Esophagus muscularis mucosa (tissue), 4 donors: ENCODE results near the gene KRT73. TPM values are rescaled to one million over a fixed set of nuclear protein-coding genes. Genes with fewer than 3 reads are reported as not detected.

Experiments used
- DNase-seq: peaks from one replicate; pipeline ENCODE4 v3.0.0-alpha.2; 2017; ENCODE audit errors: extremely low spot score
- H3K27ac ChIP-seq, 4 donors: fragments of 200-600 bp; sonication (generic); replicated peaks in 1 of 4; 1 replicate in 3 of 4; 2 replicates in 1 of 4; pipeline ENCODE4 v1.5.1; 2016 to 2019; ENCODE audit warnings: mild to moderate bottlenecking in 1 of 4
- H3K27me3 ChIP-seq, 4 donors: fragments of 200-600 bp; sonication (generic); one replicate each; pipeline versions ENCODE4 v1.5.1 to v1.6.0; 2016 to 2019
- H3K36me3 ChIP-seq, 4 donors: fragments of 200-600 bp; sonication (generic); one replicate each; pipeline ENCODE4 v1.5.1; 2016 to 2019
- H3K4me1 ChIP-seq, 4 donors: fragments of 200-600 bp; sonication (generic); one replicate each; pipeline ENCODE4 v1.5.1; 2016 to 2019
- H3K4me3 ChIP-seq, 4 donors: fragments of 200-600 bp; sonication (generic); 1 replicate in 2 of 4; 2 replicates in 2 of 4; pipeline ENCODE4 v1.5.1; 2016 to 2019; ENCODE audit warnings: mild to moderate bottlenecking in 4 of 4, moderate library complexity in 1 of 4
- H3K9me3 ChIP-seq, 4 donors: fragments of 200-600 bp; sonication (generic); 1 replicate in 3 of 4; 2 replicates in 1 of 4; pipeline ENCODE4 v1.5.1; 2016 to 2019
- CTCF ChIP-seq, 3 experiments: fragments of 200-600 bp in 2 of 3; fragments of 450-650 bp in 1 of 3; sonication (generic) in 2 of 3; IDR thresholded peaks; one replicate each; pipeline ENCODE4 v1.5.1; 2017 to 2019; ENCODE audit warnings: antibody characterized with exemption in 3 of 3, mild to moderate bottlenecking in 2 of 3, moderate library complexity in 1 of 3
- EP300 ChIP-seq: sonication (generic); formaldehyde crosslinking; IDR thresholded peaks from one replicate; pipeline ENCODE4 v1.6.1; 2017; ENCODE audit warnings: antibody characterized with exemption
- POLR2A ChIP-seq: fragments of 450-650 bp; IDR thresholded peaks from one replicate; pipeline ENCODE4 v1.6.1; 2017; ENCODE audit warnings: antibody characterized with exemption, moderate library complexity, mild to moderate bottlenecking, low read depth
- POLR2AphosphoS5 ChIP-seq, 2 donors: sonication (generic); formaldehyde crosslinking; IDR thresholded peaks; one replicate each; pipeline ENCODE4 v1.6.1; 2017; ENCODE audit warnings: antibody characterized with exemption in 2 of 2
- WGBS: methylation state at CpG from one replicate; pipeline ENCODE4 v1.1.5; 2018; 5-methylcytosine and 5-hydroxymethylcytosine counted together
- intact Hi-C: fragments of 100-400 bp; cut with DNase I; formaldehyde crosslinking; loops from one replicate; pipeline ENCODE4 v1.15.1; 2023
- total RNA-seq, 4 donors: library from RNA; depleted of rRNA; stranded (reverse); fragments of >200 nt; gene quantifications; one replicate each; pipeline versions ENCODE4 v1.1.0 to v1.2.1, GENCODE V29; 2016

The KRT73 gene
- total RNA-seq, 4 donors from 2014 or later, result not detected

GRCh38 chr12:52662918-52663229, 44.5 kb upstream of the KRT73 start:
- H3K4me1 ChIP-seq, result no peaks in the 10 kb centered on the region
- TF ChIP-seq POLR2AphosphoS5 (IDR thresholded peaks at IDR 0.05) (no peak), POLR2A (no peak), EP300 (no peak), CTCF (IDR thresholded peaks at IDR 0.05) (no peak)
- no peak overlapping the region for H3K4me3 ChIP-seq
- H3K27me3 ChIP-seq, result peaks cover 0 to 36% (median 0%) of the 10 kb centered on the region in 4 donors
- DNase-seq, result no peak
- intact Hi-C loops, result no loop called here
- H3K9me3 ChIP-seq, result no peaks in the 10 kb centered on the region
- H3K27ac ChIP-seq, result no peak overlapping the region
- no peaks in the 10 kb centered on the region for H3K36me3 ChIP-seq

GRCh38 chr12:52662093-52662917, 43.9 kb upstream of the KRT73 start:
- 76% methylated on average over 10 of the region's 10 CpGs for WGBS
- DNase-seq, result no peak
- intact Hi-C loops, result no loop called here

GRCh38 chr12:52661668-52662067, 43.3 kb upstream of the KRT73 start:
- no peaks in the 10 kb centered on the region for H3K36me3 ChIP-seq
- WGBS, result 82% methylated on average over 3 of the region's 3 CpGs
- TF ChIP-seq CTCF (IDR thresholded peaks at IDR 0.05), result no peak
- TF ChIP-seq EP300, result no peak
- no peaks in the 10 kb centered on the region for H3K4me1 ChIP-seq
- intact Hi-C loops, result no loop called here
- no peak overlapping the region for H3K27ac ChIP-seq
- DNase-seq, result no peak
- H3K27me3 ChIP-seq, result peaks cover 0 to 27% (median 0%) of the 10 kb centered on the region in 4 donors
- no peaks in the 10 kb centered on the region for H3K9me3 ChIP-seq
- no peak overlapping the region for H3K4me3 ChIP-seq

More at GRCh38 chr12:52662093-52662917, 43.9 kb upstream of the KRT73 start:
- Histone ChIP-seq H3K27ac (no peak overlapping the region), H3K9me3 (no peaks in the 10 kb centered on the region), H3K36me3 (no peaks in the 10 kb centered on the region), H3K4me1 (no peaks in the 10 kb centered on the region), H3K4me3 (no peak overlapping the region), H3K27me3 (peaks cover 0 to 31% (median 0%) of the 10 kb centered on the region in 4 donors)
- TF ChIP-seq CTCF (IDR thresholded peaks at IDR 0.05) (no peak), EP300 (no peak), POLR2A (no peak), POLR2AphosphoS5 (IDR thresholded peaks at IDR 0.05) (no peak)

GRCh38 chr12:52660934-52661499, 42.7 kb upstream of the KRT73 start:
- intact Hi-C loops, result no loop called here
- Histone ChIP-seq H3K27me3 (peaks cover 0 to 21% (median 0%) of the 10 kb centered on the region in 4 donors), H3K36me3 (no peaks in the 10 kb centered on the region), H3K4me3 (no peak overlapping the region), H3K4me1 (no peaks in the 10 kb centered on the region), H3K27ac (no peak overlapping the region), H3K9me3 (no peaks in the 10 kb centered on the region)
- DNase-seq, result no peak
- TF ChIP-seq POLR2A (no peak), CTCF (IDR thresholded peaks at IDR 0.05) (no peak), POLR2AphosphoS5 (IDR thresholded peaks at IDR 0.05) (no peak), EP300 (no peak)
- 78% methylated on average over 3 of the region's 3 CpGs for WGBS
